MG63 (cell line): ENCODE results near the gene TNRC6C. TPM values are rescaled to one million over a fixed set of nuclear protein-coding genes. Genes with fewer than 3 reads are reported as not detected.

Source experiments
- DNase-seq: peaks from one replicate; pipeline ENCODE4 v3.0.0-alpha.2; 2020
- H3K27me3 ChIP-seq: fragments of 250-450 bp; sonication (Bioruptor Pico); 2 replicates; pipeline ENCODE4 v1.5.1; 2020; ENCODE audit warnings: mild to moderate bottlenecking, moderate library complexity
- H3K36me3 ChIP-seq: fragments of 250-450 bp; sonication (Bioruptor Pico); 2 replicates; pipeline ENCODE4 v1.5.1; 2020; ENCODE audit warnings: mild to moderate bottlenecking, moderate library complexity
- H3K4me3 ChIP-seq: fragments of 250-450 bp; sonication (Bioruptor Pico); 2 replicates; pipeline ENCODE4 v1.5.1; 2020; ENCODE audit warnings: mild to moderate bottlenecking, moderate library complexity
- H3K9me3 ChIP-seq: fragments of 250-450 bp; sonication (Bioruptor Pico); 2 replicates; pipeline ENCODE4 v1.5.1; 2020; ENCODE audit warnings: mild to moderate bottlenecking, moderate library complexity
- total RNA-seq: library from RNA; depleted of rRNA; stranded (reverse); fragments of >200 nt; shearing (Covaris generic); gene quantifications from 2 replicates; pipeline ENCODE4 v1.2.3, GENCODE V29; 2014; ENCODE audit warnings: low replicate concordance

Gene TNRC6C
- total RNA-seq, 1 experiment from 2014 or later, result 3.2 TPM

DNA sequence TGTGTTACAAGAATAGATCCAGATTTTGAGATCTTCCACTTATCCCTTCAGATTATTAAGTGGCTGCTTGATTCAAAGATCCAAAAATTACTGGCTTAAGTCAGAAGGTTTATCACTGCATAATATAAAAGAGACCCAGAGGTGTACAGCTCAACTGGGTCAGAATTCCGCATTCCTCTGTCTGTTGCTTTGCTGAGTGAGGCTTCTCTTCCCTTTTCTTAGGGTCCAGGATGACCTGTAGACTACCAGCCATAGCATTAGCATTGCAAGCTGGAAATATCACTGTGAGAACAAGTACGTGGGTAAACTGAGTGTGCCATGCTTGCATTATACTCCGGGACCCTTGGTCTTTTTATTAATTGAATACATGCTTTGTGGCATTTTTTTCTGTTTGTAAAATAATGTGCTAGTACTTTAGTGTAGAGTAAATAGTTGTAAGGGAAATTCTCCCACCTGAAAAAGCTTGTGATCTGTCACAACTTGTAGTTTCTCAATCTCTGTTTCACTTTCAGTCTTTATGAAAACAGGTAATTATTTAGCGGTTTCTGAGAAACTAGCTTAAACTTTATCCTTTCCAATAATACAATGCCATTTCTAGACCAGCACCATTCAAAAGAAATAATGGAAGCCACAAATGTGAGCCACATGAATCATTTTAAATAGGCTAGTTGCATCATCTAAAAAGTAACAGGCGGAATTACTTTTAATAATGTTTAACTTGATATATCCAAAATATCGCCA lies 61.6 kb downstream of the TNRC6C start:
- H3K27me3 ChIP-seq, result no peaks in the 10 kb centered on the region
- no peaks in the 10 kb centered on the region for H3K36me3 ChIP-seq
- DNase-seq, result no peak
- no peak overlapping the region for H3K4me3 ChIP-seq
- no peaks in the 10 kb centered on the region for H3K9me3 ChIP-seq

DNA sequence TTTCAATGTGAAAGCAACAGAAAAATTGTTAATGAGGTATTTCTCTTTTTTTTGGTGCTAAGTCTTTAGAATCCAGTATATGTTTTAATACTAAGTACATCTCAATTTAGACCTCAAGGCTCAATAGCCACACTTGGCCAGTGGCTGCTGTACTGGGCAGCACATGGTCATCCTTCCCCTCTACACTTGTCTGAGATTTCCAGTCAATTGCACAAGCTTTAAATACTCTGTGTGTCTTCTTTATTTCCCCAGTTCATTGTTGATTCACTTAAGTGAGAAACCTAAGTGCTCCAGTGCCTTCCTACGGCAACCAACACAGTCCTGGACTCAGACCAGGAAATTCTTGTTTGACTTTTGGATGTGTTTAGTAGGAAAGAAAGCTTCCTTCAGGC lies 62.2 kb downstream of the TNRC6C start:
- H3K36me3 ChIP-seq, result no peaks in the 10 kb centered on the region
- H3K27me3 ChIP-seq, result no peaks in the 10 kb centered on the region
- no peak overlapping the region for H3K4me3 ChIP-seq
- H3K9me3 ChIP-seq, result no peaks in the 10 kb centered on the region
- DNase-seq, result no peak

DNA sequence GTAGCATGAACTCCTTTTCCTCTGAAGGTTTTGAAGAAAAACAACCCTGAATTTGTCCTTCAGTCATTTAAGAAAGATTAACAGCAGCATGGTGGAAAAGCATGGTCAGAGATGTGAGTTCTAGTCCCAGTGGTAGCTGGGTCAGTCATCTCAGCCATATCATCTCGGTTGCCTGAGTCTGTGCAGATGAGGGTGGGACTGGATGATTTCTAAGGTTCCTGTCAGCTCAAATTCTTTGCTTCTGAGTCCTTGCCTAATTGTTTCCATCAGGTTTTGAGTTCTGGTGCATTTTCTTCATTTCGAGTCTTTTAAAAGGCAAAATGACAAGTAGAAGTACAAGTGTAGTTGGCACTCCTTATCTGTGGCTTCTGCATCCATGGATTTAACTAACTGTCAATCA lies 63.9 kb downstream of the TNRC6C start:
- DNase-seq, result no peak
- Histone ChIP-seq H3K4me3 (no peak overlapping the region), H3K9me3 (no peaks in the 10 kb centered on the region), H3K36me3 (no peaks in the 10 kb centered on the region), H3K27me3 (no peaks in the 10 kb centered on the region)

DNA sequence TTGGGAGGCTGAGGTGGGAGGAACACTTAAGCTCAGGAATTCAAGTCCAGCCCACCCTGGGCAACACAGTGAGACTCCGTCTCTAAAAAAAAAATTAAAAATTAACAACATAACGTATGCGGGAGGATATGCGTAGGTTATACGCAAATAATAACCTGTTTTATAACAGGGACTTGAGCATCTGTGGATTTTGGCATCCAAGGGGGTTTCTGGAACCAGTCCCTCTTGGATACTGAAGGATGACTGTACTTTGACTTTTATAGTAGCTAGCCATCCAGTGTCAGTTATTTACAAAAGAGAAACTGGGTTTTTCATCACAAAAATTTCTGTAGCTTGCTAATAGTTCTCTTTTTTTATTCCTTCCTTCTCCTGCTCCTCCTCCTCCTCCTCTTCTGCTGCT lies 64.5 kb downstream of the TNRC6C start:
- DNase-seq, result no peak
- H3K9me3 ChIP-seq, result no peaks in the 10 kb centered on the region
- H3K4me3 ChIP-seq, result no peak overlapping the region
- no peaks in the 10 kb centered on the region for H3K36me3 ChIP-seq
- H3K27me3 ChIP-seq, result no peaks in the 10 kb centered on the region

DNA sequence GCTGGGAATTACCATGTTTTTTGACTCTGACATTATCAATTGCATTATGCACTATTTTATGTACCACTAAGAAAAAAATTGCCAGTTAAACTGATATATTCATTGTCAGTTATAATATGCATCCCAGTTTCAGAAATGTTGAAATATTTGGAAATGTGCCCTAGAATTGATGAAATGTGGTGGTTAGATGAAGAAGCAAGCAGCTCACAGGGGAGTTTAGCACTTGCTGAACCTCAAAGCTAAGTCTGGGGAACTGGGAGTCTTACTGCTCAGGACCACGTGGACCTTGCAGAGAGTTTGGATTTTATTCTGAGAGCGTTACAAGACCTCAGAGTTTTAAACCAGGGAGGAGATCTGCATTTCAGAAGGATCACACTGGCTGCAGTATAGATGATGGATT lies 67.9 kb downstream of the TNRC6C start:
- H3K4me3 ChIP-seq, result no peak overlapping the region
- DNase-seq, result no peak
- no peaks in the 10 kb centered on the region for H3K36me3 ChIP-seq
- H3K27me3 ChIP-seq, result no peaks in the 10 kb centered on the region
- H3K9me3 ChIP-seq, result no peaks in the 10 kb centered on the region

DNA sequence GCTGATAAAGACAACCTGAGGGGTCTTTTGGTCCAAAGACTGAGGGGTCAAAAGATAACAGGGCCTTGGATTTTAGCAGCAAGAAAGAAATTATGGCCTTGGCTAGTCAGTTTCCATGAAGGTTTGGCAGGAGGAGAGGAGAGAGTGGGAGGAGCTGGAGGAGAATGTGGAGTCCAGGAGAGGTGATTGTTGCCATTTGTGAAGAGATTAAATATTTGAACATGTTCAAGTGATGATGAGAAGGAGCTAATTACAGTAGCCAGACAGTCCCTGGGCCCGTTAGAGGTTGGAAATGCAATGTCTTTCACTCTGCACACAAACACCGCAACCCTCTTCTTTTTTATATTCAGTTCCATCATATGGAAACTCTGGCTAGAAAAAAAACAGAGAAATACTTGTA lies 68.6 kb downstream of the TNRC6C start:
- Histone ChIP-seq H3K27me3 (no peaks in the 10 kb centered on the region), H3K4me3 (no peak overlapping the region), H3K36me3 (no peaks in the 10 kb centered on the region), H3K9me3 (no peaks in the 10 kb centered on the region)
- no peak for DNase-seq

DNA sequence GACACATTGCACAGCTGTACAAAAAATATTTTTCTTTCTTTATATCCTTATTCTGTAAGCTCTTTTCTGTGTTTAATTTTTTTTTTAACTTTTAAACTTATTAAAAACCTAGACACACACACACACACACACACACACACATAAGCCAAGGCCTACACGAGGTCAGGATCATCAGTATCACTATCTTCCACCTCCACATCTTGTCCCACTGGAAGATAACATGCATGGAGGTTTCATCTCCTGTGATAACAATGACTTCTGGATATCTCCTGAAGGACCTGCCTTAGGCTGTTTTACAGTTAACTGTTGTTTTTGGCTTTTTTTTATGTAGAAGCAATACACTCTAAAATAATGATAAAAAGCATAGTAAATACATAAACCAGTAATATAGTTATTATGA lies 71.2 kb downstream of the TNRC6C start:
- H3K27me3 ChIP-seq, result no peaks in the 10 kb centered on the region
- no peaks in the 10 kb centered on the region for H3K9me3 ChIP-seq
- no peak for DNase-seq
- H3K4me3 ChIP-seq, result no peak overlapping the region
- H3K36me3 ChIP-seq, result no peaks in the 10 kb centered on the region

DNA sequence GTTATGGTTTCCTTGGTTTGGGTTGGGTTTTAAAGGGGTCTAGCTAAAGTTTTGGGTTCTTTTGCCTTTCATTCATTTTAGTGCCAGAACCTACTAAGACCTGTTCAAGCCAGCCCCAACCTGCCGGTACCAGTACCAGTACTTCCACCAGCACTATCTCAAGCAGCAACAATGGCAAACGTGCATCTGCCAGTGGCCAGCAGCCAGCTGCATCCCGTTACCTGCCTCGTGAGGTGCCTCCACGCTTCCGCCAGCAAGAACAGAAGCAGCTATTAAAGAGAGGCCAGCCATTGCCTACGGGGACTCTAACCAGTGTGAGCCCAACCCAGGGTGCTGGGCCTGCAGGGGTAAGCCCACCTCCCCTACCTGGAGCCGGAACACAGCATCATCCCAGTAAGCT lies 72.9 kb downstream of the TNRC6C start:
- H3K27me3 ChIP-seq, result no peaks in the 10 kb centered on the region
- DNase-seq, result no peak
- no peak overlapping the region for H3K4me3 ChIP-seq
- H3K36me3 ChIP-seq, result peaks cover 3% of the 10 kb centered on the region; the same call in 1 of the 2 replicates
- H3K9me3 ChIP-seq, result no peaks in the 10 kb centered on the region

DNA sequence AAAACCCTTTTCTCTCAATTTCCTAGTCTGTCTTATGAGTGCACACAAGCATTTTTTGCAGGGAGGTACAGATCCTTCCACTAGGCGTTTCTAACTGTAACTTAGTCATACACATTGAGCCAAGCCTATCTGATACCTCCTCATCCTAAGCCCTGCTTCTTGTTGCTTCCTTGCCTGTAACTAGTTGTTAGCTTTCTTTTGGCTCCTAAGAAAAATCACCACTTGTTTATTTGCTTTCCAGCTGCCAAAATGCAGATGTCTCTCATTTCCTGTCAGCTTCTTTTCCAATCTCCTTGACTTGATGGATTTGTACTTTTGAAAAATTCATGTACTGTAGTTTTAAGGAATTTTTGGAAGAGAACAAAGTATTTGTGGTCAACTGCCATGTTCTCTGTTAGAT lies 73.7 kb downstream of the TNRC6C start:
- Histone ChIP-seq H3K36me3 (peaks cover 3% of the 10 kb centered on the region; the same call in 1 of the 2 replicates), H3K9me3 (no peaks in the 10 kb centered on the region), H3K4me3 (no peak overlapping the region), H3K27me3 (no peaks in the 10 kb centered on the region)
- DNase-seq, result peak; percentile 32

DNA sequence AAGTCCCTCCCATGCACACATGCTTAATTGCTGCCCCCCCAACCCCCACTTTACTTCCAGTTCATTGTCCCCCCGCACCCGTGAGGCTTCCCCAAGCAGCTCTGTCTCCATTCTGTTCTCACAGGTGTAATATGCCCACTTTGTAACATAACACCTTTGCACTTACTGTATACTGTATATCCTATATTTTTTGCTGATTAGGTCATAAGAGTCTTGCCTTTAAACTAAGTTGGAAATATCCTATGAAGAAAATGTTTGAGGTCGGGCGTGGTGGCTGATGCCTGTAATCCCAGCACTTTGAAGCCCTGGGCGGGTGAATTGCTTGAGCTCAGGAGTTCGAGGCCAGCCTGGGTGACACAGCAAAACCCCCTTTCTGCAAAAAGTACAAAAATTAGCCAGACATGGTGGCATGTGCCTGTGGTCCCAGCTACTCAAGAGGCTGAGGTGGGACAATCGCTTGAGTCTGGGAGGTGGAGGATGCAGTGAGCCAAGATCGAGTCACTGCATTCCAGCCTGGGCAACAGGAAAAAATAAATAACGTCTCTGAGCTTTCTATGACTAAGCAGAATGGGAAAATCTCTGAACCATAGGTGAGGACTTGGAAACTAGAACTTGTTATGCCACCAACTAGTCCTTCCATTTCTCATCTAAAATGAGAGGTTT lies 76.1 kb downstream of the TNRC6C start:
- peak; percentile 70 for DNase-seq
- Histone ChIP-seq H3K36me3 (peaks cover 3% of the 10 kb centered on the region; the same call in 1 of the 2 replicates), H3K9me3 (no peaks in the 10 kb centered on the region), H3K4me3 (no peak overlapping the region), H3K27me3 (no peaks in the 10 kb centered on the region)

DNA sequence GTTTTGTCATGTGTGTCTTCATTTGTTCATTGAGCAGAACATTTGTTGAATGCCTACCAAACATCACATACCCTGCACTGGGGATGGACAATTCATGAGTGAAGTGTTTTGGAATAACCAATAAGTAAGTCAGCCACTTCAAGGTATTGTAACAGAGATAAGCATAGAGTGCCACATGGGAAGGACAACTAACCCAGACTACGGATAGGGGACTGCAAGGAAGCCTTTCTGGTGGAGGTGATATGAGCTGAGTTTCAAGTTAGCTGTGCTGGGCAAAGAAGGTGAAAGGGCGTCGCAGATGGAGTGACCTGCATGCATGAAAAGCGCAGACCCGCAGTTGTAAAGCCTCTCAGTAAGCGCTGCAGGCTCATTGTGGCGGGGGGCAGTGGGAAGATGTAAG lies 78.8 kb downstream of the TNRC6C start:
- DNase-seq, result no peak
- Histone ChIP-seq H3K4me3 (no peak overlapping the region), H3K9me3 (no peaks in the 10 kb centered on the region), H3K27me3 (no peaks in the 10 kb centered on the region), H3K36me3 (peaks cover 3% of the 10 kb centered on the region; the same call in 1 of the 2 replicates)

DNA sequence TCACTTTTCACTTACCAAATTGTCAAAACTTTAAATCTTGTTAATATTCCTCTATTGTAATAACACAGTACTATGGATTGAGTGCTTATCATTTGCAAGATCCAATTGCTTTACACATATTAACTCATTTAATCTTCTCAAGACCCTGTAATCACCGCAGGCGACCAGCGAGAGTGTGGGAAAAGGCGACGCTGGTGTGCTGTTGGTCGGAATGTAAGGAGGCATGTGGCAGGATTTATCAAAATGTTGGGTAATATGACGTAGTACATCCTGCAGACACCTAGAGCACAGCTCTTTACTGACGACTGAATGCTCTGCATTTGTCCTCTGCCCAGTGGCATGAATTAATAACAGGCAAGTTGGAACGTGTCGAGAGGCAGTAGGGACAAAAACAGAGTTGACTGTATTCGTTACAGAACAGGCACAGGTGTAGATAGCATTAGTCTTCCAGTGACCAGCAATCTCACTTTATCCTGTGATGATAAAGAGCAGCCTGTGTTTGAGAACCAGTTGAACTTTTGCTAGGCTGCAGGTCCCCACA lies 80.3 kb downstream of the TNRC6C start:
- no peak for DNase-seq

DNA sequence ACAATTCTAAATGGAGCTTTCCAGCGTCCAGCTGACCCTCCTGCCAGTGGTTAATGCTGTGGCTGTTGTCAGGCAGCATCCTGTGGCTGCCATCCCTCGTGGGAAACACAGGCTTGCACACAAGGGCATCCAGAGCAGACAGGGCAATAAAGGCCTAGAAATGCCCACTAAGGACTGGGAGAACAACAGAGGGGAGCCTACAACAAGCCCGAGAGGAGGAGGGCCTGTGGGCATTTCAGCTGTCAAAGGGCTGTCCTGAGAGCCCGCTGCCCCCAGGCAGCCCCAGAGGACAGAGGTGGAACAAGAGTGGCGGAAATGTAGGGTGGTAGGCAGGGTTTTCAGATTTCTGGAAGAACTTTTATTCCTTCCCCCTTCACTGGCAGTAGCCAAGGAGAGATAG lies 81.1 kb downstream of the TNRC6C start:
- H3K4me3 ChIP-seq, result no peak overlapping the region
- no peak for DNase-seq

More for the DNA sequence above, 80.3 kb downstream of the TNRC6C start:
- Histone ChIP-seq H3K4me3 (no peak overlapping the region), H3K27me3 (no peaks in the 10 kb centered on the region), H3K9me3 (no peaks in the 10 kb centered on the region), H3K36me3 (peaks cover 3% of the 10 kb centered on the region; the same call in 1 of the 2 replicates)

DNA sequence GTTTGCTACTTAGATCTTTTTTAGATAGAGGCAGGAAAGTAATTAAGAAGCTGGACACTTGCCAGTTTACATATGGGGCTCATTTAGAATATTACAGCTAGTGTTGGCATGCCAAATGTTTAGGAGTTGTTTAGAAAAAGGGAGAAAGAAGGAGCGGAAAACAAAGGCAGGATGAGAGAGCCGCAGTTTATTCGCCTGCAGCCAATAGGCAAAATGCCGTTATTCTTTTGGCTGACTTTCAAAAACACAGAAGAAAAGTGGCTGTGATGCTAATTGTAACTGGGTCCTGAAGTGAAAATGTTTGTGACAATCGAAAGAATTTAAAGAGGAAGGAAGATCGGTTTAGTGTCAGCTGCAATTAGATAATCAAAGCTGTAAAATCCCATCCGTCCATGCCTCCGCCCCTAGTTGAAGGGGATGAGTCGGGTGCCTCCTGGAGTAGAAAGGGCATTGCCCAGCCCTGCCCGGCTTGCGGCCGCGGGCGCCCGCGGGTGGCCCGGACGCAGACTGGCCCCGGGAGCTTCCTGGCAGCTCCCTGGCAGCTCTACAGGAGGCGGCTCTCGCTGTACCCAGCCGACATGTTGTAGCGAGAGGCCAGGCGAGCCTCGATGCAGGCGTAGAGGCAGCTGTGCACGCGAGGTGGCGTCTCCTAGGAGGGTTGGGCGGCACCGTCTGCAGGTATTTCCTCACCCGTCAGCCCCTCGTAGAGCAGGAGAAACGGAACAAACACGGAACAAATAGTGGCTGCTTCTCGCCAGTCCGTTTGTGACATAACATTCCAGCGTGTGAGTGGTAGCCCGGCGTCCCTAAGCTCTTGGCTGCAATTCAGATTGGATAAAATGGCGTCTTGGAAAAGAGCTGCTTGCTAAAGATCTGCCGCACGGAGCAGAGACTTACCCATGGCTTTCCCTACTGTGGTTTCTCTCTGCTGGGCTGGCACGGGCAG lies 82.2 kb downstream of the TNRC6C start:
- H3K36me3 ChIP-seq, result peaks cover 4% of the 10 kb centered on the region; the same call in 1 of the 2 replicates

More for the DNA sequence above, 81.1 kb downstream of the TNRC6C start:
- Histone ChIP-seq H3K27me3 (no peaks in the 10 kb centered on the region), H3K9me3 (peaks cover 2% of the 10 kb centered on the region; the same call in 1 of the 2 replicates), H3K36me3 (peaks cover 7% of the 10 kb centered on the region)

DNA sequence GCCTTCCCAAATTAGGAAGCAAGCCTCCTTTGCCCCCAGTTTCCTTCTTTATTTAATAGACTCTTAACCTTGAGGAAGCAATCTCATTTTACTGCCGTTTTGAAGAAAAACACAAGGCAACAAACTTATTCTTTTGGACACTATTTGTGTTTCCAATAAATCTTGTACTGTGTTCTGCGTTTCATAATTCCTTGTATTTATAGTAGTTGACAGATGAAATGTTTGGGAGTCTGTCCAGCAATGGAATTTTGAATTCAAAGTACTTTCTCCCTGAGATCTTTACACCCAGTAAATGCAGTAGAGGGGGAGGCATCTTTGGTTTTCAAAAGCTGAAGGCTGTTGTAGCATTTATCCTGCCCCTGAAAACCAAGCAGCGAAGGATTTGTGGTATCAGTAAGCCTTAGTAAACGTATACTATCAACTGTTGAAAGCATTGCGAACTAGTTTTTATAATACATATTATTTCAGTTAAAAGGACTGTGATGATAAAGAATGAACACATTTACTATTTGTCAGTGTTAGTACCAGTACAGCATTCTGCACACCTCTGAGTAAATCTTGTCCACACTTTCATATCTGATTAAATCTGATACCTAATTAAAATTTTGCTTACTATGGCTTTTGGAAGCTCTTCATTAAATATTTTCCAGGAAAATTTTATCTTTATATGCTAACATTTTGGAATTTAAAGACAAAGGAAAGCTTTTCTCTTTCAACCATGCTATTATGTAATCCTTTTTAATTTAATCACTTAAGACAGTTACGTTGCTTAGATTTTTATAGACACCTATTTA lies 83.1 kb downstream of the TNRC6C start:
- Histone ChIP-seq H3K4me3 (peak overlapping the region; percentile 49), H3K36me3 (peaks cover 4% of the 10 kb centered on the region; the same call in 1 of the 2 replicates), H3K9me3 (peaks cover 2% of the 10 kb centered on the region), H3K27me3 (no peaks in the 10 kb centered on the region)
- no peak for DNase-seq

More for the DNA sequence above, 82.2 kb downstream of the TNRC6C start:
- Histone ChIP-seq H3K27me3 (no peaks in the 10 kb centered on the region), H3K9me3 (peaks cover 2% of the 10 kb centered on the region), H3K4me3 (peak overlapping the region; percentile 49)
- peak; percentile 88 for DNase-seq

DNA sequence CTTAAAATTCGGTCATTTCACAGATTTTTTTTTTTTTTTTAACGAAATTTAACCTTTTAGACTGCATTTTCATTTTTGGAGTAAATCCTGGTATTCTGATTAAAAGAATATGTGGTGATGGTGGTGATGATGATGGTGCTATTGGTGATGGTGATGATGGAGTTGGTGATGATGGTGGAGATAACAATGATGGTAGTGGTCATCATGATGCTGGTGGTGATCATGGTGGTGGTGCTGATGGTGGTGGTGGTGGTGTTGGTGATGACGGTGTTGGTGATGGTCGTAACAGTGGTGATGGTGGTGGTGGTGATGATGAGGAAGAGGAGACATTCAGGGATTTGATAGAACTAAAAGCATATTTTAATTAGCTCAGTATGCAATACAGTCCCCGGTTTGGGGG lies 84.0 kb downstream of the TNRC6C start:
- H3K4me3 ChIP-seq, result no peak overlapping the region
- H3K36me3 ChIP-seq, result peaks cover 4% of the 10 kb centered on the region; the same call in 1 of the 2 replicates
- H3K27me3 ChIP-seq, result no peaks in the 10 kb centered on the region
- no peak for DNase-seq
- peaks cover 2% of the 10 kb centered on the region for H3K9me3 ChIP-seq
